Right kidney (tissue), 9 donors: ENCODE results near the gene EPS8L3.
"Not testable (repeated sequence)": the region's sequence is repeated elsewhere in the genome, so short reads cannot be mapped to it uniquely, and the experiment has no call there.

Experiments
- DNase-seq: peaks from one replicate; pipeline ENCODE4 v3.0.0-alpha.2; 2016
- long read RNA-seq, 8 donors: transcript quantifications; one replicate each; lab custom pipeline, GENCODE V29; 2026

Gene EPS8L3, protein sequence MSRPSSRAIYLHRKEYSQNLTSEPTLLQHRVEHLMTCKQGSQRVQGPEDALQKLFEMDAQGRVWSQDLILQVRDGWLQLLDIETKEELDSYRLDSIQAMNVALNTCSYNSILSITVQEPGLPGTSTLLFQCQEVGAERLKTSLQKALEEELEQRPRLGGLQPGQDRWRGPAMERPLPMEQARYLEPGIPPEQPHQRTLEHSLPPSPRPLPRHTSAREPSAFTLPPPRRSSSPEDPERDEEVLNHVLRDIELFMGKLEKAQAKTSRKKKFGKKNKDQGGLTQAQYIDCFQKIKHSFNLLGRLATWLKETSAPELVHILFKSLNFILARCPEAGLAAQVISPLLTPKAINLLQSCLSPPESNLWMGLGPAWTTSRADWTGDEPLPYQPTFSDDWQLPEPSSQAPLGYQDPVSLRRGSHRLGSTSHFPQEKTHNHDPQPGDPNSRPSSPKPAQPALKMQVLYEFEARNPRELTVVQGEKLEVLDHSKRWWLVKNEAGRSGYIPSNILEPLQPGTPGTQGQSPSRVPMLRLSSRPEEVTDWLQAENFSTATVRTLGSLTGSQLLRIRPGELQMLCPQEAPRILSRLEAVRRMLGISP
- long read RNA-seq, donor 1: 0 reads
- long read RNA-seq, donor 2: 0 reads
- long read RNA-seq, donor 3: 0 reads
- long read RNA-seq, donor 4: 0 reads
- long read RNA-seq, donor 5: 0 reads
- long read RNA-seq, donor 6: 0 reads
- long read RNA-seq, donor 7: 0 reads
- long read RNA-seq, donor 8: 0 reads

DNA sequence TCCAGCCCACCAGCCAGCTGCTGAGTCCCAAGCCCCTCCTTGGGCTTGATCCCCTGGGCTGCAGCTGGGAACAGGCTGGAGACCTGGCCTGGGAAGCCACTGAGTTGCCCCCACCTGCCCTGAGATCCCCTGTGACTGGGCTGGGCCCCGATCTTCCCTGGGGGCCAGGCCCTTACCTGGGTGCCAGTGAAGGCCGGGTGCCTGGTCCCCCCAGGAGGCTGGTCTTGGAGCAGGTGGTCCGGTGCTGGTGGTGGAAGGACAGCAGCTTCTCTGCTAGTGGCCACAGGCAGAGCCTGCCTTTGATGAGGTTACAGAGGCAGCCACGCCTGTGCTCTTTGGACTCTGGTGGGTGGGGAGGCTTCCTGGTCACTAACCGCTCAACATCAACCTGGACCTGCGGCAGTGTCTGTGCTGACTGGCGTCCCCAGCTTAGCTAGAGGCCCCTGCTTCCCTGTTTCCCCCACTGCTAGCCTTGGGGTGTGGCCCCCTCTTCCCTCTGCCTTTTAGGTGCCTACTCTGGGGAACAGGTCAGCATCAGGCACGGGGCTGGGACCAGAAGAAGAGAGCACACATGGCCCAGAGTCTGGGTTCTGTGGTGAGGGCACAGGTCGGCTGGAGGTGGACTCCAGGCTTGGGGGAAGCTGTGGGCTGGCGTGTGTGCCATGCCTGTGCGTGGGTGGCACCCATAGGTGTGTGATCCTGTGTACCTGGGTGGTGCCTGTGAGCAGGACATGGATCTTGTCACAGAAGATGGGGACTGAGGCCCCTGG lies at the start of gene EPS8L3:
EPS8L3 (minus strand) TSS at position 278 of the 770 bp plus-strand sequence. CDS start 2,174 bp downstream, outside the sequence.
- no peak for DNase-seq

DNA sequence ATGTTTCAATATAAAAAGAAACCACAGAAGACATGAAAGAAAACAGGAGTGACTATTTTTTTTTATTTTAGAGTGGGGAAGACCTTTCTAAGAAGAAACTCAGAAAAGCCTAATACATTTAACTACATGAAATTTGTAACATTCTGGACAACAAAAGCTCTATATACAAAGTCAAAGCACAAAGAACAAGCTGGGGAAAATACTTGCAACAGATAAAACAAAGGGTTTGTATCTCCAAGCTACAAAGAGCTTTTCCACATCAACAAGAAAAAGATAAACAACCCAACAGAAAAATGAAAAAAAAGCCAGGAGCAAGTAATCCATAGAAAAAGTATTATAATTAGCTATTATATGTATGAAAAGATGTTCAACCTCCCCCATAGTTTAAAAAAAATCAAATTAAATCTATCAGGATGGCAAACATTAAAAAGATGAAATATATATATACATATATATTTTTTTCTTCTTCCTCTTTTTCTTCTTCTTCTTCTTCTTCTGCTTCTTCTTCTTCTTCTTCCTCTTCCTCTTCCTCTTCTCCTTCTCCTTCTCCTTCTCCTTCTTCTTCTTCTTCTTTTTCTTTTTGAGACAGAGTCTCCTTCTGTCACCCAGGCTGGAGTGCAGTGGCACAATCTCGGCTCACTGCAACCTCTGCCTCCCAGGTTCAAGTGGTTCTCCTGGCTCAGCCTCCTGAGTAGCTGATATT lies 49.1 kb upstream of the EPS8L3 start:
- no peak for DNase-seq

DNA sequence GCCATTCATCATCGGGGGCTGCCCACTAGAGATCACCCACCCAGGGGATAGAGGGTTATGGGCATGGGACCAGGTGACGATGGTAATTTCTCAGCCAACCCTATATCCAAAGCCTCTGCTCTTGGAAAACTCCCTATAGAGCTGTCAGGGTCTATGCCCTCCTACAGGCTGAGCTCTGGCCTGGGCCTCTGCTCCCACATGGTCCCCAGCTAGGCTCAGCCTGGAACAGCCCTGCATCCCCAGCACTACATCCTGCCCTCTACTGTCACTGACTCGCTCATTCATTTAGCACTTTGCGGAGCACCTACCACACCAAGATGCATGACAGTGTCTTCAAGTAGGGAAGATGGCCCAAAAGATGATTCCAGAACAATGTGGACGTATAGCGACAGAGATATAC lies 45.0 kb upstream of the EPS8L3 start:
- DNase-seq: no peak

DNA sequence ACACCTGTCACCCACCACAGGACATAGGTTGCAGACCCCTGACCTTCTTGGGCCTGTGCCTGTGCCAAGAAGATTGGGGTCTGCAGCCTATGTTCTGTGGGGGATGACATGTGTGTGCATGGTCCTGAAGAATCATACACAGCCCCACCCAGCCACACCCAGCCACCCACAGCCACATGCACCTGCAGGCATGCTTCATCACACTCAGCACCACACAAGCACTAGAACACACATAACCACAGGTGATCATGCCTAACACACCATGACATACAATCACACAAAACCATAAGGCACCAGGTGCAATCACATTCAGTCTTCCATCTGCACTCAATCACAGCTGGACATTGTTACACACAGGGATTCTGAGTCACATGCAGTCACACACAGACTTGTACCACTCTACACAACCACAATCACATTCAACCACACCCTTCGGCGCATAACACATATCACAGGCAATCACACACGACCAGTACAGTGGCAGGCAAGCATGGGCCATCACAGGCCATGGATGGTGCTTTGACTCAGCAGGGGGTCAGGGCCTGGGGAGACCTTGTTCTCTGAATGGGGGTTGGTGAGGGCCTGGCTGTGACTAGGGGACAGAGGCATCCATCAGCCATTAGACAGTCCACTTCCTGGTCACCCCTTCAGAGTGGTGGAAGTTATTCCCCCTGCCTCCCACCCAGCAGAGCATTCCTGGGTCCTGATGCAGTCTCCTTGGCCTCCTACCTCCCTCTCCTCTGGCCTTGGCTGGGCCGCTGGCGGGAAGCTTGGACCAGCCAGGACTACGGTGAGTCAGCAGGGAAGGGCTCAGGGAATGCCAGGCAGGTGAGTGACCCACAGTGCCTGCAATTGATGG lies 44.3 kb upstream of the EPS8L3 start:
- DNase-seq: no peak

DNA sequence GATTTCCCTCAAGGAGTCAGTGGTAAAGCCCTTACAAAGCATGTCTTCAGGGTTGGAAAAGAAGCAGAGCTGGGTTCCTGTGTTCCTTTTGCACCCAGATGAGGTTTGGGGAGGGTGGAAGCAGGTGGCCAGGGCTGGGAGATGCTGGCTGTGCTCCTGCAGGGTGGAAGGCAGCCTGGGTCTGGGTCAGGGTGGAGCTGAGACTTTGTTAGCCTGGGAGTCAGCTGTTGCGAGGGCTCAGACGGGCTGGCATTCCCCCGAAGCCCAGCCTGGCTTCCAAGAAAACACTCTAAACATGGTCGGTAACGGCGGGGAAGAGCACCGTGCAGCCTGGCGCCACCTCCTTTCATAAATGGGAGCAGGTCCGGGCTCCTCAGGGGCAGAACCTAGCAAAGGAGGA lies 43.7 kb upstream of the EPS8L3 start:
- DNase-seq: no peak

DNA sequence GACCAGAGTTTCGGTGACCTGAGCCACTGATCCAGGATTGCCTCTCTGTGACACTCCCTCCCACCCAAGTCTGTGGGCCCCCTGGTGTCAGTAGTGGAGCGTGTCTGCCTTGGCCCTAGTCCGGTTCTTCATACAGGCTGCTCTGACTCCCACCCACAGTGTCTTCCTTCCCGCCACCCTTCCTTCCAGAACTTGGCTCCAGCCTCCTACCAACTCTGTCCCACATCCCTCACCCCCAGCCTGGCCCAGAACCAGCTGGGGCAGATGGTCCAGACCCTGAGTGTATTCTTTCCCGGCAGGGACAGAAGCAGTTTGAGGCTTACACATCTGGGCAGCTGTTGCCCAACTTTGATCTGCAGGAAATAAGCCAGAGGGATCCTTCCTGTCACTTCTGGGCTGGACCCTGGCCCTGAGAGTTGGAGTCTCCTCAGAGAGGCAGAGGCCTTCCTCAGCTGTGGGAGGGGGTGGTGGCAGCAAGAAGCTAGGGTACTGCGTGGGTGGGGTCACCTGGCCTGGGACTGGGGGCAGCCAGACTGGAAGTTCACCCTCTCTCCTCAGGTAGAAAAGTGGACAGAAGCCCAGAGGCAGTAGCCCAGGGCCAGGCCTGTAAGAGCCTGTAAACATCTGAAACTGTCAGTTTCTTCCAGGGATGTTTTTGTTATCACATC lies 43.1 kb upstream of the EPS8L3 start:
- no peak for DNase-seq

DNA sequence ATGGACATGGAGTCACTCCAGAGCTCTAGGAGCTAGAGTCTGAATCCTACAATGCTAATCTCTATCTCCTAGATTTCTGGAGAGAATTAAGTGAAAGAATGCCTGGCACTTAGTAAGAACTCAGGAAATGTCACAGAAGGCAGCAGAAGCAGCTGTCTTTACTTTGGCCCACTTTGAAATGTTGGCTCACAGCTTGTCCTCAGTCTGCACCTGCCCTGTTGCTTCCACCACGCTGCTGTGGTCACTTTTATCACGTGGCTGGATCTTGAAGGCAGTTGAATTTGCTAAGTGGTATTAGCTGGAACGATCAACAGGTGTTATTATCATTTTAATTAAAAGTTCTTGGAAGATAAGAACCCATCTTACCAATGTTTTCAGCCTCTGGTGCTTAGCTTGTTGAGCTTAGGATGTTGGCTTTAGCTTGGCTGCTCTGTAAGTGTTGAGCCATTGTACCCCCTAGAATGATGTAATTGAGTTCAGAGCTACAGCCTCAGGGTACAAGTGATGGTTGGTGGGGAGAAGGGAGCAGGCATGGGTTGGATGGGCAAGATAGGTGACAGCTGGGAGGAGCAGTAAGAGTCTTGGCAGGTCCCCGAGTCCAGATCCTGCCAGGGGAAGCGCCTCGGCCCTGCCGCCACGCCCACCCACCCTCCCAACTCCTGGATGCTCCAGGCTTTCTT lies 41.9 kb upstream of the EPS8L3 start:
- no peak for DNase-seq

DNA sequence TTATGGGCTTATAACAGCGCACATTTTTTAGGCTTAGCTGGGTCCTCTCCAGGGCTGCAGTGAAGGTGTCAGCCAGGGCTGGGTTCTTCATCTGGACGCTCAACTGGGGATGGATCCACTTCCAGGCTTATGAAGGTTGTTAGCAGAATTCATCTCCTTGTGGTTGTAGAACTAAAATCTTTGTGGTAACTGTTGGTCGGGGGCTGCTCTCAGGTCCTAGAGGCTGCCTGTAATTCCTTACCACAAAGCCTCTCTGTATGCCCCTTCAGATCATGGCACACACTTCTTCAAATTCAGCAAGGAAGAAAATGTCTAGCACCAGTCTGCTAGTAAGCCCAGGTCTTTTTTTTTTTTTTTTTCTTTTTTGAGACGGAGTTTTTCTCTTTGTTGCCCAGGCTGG lies 40.9 kb upstream of the EPS8L3 start:
- DNase-seq: no peak

DNA sequence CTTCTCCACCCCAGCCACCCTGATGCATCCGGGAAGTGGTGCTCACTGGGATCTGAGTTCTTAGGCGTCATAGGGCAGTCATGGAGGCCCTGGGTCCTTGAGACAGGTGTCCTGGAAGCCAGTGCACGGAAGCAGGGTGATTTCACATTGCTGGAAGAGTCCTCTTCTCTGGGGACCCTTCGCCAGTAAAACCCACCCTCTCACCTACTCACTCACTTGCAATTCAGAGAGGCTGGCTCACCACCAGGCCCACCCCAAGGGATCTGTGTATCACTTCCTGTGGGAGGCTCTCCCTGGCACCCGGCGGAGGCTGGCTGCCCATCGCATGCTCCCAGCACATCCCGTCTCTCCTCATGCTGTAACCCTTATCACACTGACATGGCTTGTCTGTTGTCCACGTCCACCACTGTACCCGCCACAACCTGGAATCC lies 40.2 kb upstream of the EPS8L3 start:
- no peak for DNase-seq

DNA sequence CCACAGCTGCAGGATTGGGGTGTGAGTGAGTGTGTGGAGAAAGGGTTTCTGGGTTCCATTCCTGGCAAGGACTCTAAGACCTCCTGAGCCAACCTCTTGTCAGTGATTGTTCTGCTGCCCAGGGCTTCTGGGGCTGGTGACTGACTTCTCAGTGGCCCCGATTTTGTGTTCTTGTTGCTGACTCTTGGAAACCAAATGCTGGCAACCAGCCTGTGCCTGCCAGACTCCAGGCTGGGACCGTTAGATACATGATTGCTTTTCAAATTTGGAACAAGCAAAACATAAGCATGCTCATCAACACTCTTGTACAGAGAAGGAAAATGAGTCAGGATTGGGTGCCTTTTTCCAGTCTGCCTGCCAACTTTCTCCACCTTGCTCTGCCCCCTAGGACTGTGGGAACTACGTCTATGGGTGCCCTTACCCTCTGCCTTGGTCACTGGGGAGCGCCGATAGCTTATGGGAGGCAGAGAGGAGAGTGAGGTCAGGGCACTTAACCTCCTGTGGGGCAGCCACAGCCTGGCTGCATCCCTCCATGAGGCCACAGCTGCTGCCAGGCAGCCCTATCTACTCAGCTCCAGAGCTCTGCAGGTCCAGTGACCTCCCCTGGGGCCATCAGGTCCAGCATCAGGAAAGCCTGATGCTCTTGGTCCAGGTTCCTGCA lies 39.3 kb upstream of the EPS8L3 start:
- DNase-seq: no peak

DNA sequence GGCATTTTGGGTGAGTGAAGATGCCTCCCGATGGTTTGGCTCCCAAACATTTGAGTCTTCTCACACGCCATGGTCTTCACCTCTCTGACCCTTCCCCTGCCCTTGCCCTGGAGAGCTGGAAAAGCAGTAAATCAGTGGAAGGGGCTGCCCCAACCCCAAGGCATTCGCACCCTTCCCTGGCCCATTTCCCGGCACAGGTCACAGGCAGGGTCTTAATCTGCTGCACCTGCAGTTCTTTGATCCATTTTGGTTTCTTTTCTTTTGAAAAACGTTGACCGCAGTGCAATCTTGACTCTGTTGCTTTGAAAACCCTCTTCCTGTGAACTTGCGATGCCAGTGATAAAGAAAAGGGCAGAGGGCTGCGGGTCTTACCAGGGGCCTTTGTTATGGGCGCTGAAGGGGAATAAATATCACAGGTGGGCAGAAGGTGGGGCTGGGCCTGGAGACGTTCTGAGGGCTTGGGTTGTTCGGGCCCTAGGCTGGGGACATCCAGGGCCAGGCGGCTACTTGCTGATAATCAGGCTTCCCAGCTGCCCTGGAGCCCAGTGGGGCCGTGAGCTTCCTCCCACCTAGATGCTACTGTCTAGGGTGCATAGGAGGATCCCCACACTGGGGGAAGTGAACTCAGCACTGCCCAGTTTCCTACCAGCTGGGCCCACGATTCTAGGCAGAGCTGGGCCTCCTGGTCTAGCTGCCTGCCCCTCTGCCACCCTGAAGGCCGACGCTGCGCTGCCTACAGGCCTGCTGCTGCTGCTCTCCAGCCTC lies 38.6 kb upstream of the EPS8L3 start:
- DNase-seq: no peak

DNA sequence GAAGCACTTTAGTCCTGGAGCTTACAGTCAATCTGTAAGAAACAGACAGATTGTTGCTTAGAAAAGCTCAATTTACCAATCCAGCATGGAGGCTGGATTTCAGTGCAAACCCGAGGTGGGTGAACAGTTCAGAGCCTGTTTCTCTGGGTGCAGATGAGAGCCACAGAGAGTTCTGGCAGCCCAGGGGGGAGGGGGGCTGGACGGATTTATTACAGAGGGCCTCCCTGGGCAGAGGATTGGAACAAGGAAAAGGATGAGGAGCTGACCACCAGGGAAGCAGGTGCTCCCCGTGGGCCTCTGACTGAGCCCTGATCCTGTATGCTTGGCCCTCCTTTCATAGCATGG lies 38.0 kb upstream of the EPS8L3 start:
- DNase-seq: no peak

DNA sequence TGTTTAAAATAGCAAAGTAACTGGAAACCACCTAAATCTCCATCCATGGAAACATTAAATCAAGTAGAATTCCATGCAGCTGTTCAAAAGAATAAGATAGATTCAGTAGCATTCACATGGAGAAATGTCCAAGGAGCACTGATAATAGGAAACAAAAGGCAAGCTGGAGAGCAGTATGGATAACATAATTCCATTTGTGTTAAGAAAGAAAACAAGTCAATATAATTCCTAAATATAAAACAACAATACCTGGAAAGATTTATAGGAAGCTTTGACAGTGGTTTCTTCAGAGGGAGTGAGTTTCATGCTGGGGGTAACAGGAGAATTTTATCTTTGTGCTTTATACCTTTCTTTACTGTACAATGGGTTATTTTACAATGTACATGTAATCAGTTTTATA lies 36.6 kb upstream of the EPS8L3 start:
- DNase-seq: no peak

DNA sequence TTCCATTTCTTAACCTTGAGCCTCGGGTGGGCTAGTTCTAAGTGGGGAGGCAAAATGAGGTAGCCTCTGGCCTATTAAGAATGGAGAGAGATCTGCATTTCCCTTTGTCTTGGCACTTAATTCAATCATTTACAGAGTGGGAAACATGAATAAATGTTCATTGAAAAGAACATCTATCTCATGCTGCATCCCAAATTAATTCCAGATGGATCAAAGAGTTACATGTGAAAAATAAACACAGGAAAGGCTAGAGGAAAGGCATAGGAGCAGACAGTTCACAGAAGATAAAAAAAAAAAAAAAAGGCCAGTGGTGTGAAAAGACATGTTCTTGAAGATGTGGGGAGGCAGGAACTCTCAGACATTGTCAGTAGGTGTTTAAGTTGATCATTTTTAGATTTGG lies 35.7 kb upstream of the EPS8L3 start:
- DNase-seq: no peak

DNA sequence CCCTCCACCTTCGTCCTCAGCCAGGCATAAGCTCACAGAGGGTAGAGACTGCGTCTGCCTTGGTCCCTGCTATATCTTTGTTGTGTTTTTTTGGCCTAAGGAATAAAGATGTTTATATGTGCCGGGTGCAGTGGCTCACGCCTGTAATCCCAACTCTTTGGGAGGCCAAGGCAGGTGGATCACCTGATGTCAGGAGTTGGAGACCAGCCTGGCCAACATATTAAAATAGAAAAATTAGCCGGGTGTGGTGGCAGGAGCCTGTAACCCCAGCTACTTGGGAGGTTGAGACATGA lies 33.5 kb upstream of the EPS8L3 start:
- not testable (repeated sequence) for DNase-seq

DNA sequence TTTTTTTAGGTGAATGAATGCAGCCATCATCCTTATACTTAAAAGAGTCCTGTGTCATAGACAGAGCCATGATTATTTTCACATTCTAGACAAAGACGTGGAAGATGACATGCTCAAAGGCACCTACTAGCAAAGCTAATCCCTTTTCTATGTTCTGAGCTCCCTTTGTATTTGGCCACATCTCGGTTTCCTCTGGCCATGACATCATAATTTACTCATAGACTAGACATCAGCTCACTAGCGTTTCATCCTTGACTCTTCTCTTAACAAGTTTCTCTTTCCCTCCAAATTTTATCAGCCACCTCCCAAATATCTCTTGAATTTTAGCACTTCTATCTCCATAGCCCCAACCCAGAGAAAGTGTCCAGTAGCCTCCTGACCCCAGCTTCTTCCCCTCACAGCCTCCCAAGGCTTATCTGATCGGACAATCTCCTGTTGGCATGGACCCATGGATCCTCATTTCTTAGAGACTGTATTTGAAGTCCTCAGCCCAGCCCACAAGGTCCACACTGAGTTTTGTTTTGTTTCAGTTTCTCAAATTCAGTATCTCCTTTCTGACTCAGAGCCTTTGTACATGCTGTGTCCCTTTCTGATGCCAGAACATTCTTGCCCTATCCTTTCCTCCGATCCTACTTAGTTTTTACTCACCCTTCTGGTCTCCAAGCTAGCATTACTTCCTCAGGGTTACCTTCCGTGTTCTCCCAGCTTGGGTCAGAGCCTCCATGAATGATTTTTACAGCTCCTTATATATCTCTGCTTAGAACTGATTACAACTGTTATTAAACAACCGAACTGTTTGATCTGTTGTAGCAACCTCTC lies 33.0 kb upstream of the EPS8L3 start:
- DNase-seq: no peak

DNA sequence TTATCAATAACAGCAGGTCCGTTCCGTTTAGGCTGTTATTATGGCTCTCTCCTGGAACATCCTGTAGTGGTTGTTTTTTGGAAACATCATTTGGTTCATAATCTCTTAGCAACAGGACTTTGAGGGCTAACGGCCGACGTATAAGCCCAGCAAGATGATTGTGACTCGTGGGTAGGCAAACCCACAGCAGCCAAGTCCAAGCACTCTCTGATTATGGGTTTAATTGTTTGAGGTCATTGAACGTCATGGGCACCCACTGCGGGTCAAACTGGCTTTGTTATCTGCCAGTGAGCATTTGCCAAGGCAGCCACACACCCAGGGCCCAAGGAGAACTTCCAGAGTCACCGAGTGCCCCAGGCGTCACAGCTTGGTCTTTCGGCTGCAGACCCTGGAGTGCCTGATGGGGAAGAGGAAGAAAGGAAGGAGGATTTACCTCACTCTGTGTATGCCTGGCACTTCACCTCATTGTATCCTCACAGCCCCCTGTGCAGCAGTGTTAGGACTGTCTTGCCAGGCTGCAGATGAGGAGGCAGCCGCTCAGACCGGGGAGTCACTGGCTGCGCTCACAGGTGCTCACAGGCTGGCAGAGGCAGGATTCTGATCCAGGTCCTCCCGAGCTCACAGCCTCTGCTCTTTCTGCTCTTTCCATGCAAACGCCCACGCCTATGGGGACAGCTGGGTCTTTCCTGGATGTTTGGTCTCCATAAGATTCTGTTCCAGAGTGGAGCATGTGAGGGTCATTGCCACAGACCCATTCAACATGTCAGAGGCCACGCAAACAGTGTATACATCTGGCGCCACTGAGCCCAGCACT lies 30.8 kb upstream of the EPS8L3 start:
- DNase-seq: no peak
